Liver (tissue), 9 donors: Measurements from ENCODE around the gene SLC2A4RG. TPM values are rescaled to one million over a fixed set of nuclear protein-coding genes. Genes with fewer than 3 reads are reported as not detected.

ENCODE experiments used
- DNase-seq: peaks from one replicate; pipeline ENCODE4 v3.0.0-alpha.2; 2017; ENCODE audit warnings: low spot score
- H3K27ac ChIP-seq, 2 donors: one replicate each; pipeline ENCODE4 v1.7.0; 2013; ENCODE audit warnings: inconsistent platforms in 2 of 2, low read length in 2 of 2, control low read depth in 1 of 2, low read depth in 1 of 2, mild to moderate bottlenecking in 1 of 2
- H3K27me3 ChIP-seq, 4 donors: one replicate each; pipeline versions ENCODE4 v1.6.1 to v1.7.0; 2013; ENCODE audit warnings: low read length in 3 of 4, inconsistent platforms in 1 of 4, mild to moderate bottlenecking in 1 of 4, moderate library complexity in 1 of 4; ENCODE audit not compliant: control insufficient read depth in 4 of 4, insufficient read depth in 4 of 4
- H3K36me3 ChIP-seq, 4 donors: one replicate each; pipeline versions ENCODE4 v1.6.1 to v1.7.0; 2013; ENCODE audit warnings: low read length in 3 of 4, mild to moderate bottlenecking in 3 of 4, low read depth in 1 of 4, moderate library complexity in 1 of 4; ENCODE audit not compliant: control insufficient read depth in 4 of 4, insufficient read depth in 3 of 4
- H3K4me1 ChIP-seq, 4 donors: one replicate each; pipeline versions ENCODE4 v1.6.1 to v1.7.0; 2013; ENCODE audit warnings: low read length in 3 of 4, mild to moderate bottlenecking in 3 of 4, moderate library complexity in 1 of 4; ENCODE audit not compliant: control insufficient read depth in 4 of 4, insufficient read depth in 4 of 4
- H3K4me3 ChIP-seq, 3 donors: one replicate each; pipeline versions ENCODE4 v1.6.1 to v1.7.0; 2013; ENCODE audit warnings: low read length in 3 of 3, control low read depth in 1 of 3, low read depth in 1 of 3, mild to moderate bottlenecking in 1 of 3
- H3K9ac ChIP-seq, 2 donors: one replicate each; pipeline ENCODE4 v1.7.0; 2013; ENCODE audit warnings: low read length in 2 of 2, mild to moderate bottlenecking in 2 of 2, moderate library complexity in 2 of 2, control low read depth in 1 of 2, low read depth in 1 of 2
- H3K9me3 ChIP-seq, 4 donors: one replicate each; pipeline versions ENCODE4 v1.6.1 to v1.7.0; 2013; ENCODE audit warnings: low read length in 3 of 4; ENCODE audit not compliant: control insufficient read depth in 4 of 4
- ATF3 ChIP-seq: IDR thresholded peaks from 2 replicates; pipeline ENCODE4 v1.6.1; 2016; ENCODE audit warnings: antibody characterized with exemption
- CTCF ChIP-seq: fragments of 150-350 bp; IDR thresholded peaks from 2 replicates; pipeline ENCODE4 v1.5.1; 2017; ENCODE audit warnings: improper control_type of control experiment, low read depth, low read length; ENCODE audit not compliant: missing input control
- FOXA1 ChIP-seq: IDR thresholded peaks from 2 replicates; pipeline ENCODE4 v1.6.1; 2016; ENCODE audit warnings: antibody characterized with exemption
- FOXA2 ChIP-seq: IDR thresholded peaks from 2 replicates; pipeline ENCODE4 v1.6.1; 2016; ENCODE audit warnings: antibody characterized with exemption
- GABPA ChIP-seq, 2 donors: IDR thresholded peaks in 1 of 2; conservative IDR thresholded peaks in 1 of 2; 2 replicates each; pipeline ENCODE4 v1.6.1; 2016; ENCODE audit warnings: antibody characterized with exemption in 2 of 2, mild to moderate bottlenecking in 1 of 2, moderate library complexity in 1 of 2
- HNF4A ChIP-seq, 2 donors: conservative IDR thresholded peaks; 2 replicates each; pipeline ENCODE4 v1.6.1; 2016; ENCODE audit warnings: antibody characterized with exemption in 2 of 2, mild to moderate bottlenecking in 2 of 2
- HNF4G ChIP-seq: IDR thresholded peaks from 2 replicates; pipeline ENCODE4 v1.6.1; 2016; ENCODE audit warnings: antibody characterized with exemption
- JUND ChIP-seq, 2 donors: IDR thresholded peaks; 2 replicates each; pipeline ENCODE4 v1.6.1; 2016; ENCODE audit warnings: antibody characterized with exemption in 2 of 2
- MAX ChIP-seq: IDR thresholded peaks from 2 replicates; pipeline ENCODE4 v1.6.1; 2016; ENCODE audit warnings: antibody characterized with exemption
- NR2F2 ChIP-seq: IDR thresholded peaks from 2 replicates; pipeline ENCODE4 v1.6.1; 2016; ENCODE audit warnings: antibody characterized with exemption
- RAD21 ChIP-seq, 2 donors: IDR thresholded peaks; 2 replicates each; pipeline ENCODE4 v1.6.1; 2016; ENCODE audit warnings: antibody characterized with exemption in 2 of 2, mild to moderate bottlenecking in 2 of 2
- REST ChIP-seq: IDR thresholded peaks from 2 replicates; pipeline ENCODE4 v1.6.1; 2016; ENCODE audit warnings: antibody characterized with exemption, mild to moderate bottlenecking
- RXRA ChIP-seq, 2 donors: IDR thresholded peaks; 2 replicates each; pipeline ENCODE4 v1.6.1; 2017 to 2018; ENCODE audit warnings: antibody characterized with exemption in 2 of 2, mild to moderate bottlenecking in 1 of 2
- SP1 ChIP-seq: IDR thresholded peaks from 2 replicates; pipeline ENCODE4 v1.6.1; 2018; ENCODE audit warnings: antibody characterized with exemption, mild to moderate bottlenecking
- TAF1 ChIP-seq: conservative IDR thresholded peaks from 2 replicates; pipeline ENCODE4 v1.6.1; 2016; ENCODE audit warnings: antibody characterized with exemption, mild to moderate bottlenecking
- ZBTB33 ChIP-seq: IDR thresholded peaks from 2 replicates; pipeline ENCODE4 v1.6.1; 2016; ENCODE audit warnings: antibody characterized with exemption
- WGBS: extraction: QIAGEN DNeasy Blood & Tissue Kit; methylation state at CpG from one replicate; pipeline ENCODE4 v1.1.7; 2013; 5-methylcytosine and 5-hydroxymethylcytosine counted together
- polyA plus RNA-seq, 2 donors: library from polyadenylated mRNA; stranded (reverse) in 1 of 2; unstranded in 1 of 2; fragments of 200-250 nt in 1 of 2; fragments of >200 nt in 1 of 2; fragmentation: Nextera tagmentation in 1 of 2; extraction: Ambion mirVana in 1 of 2; gene quantifications; one replicate each; pipeline versions ENCODE4 v1.2.1 to v1.2.3, GENCODE V29; 2013 to 2015
- total RNA-seq, 2 donors: library from RNA; depleted of rRNA; stranded (reverse); fragments of >200 nt; gene quantifications; one replicate each; pipeline ENCODE4 v1.2.3, GENCODE V29; 2014
- donor health status: healthy.
- donor health status: healthy.
- donor health status: healthy.
- donor health status: healthy.
- donor health status: healthy.

Gene SLC2A4RG
- total and polyA plus RNA-seq, 4 donors = 22.2 to 39.7 (median 29.4) TPM

GRCh38 chr20:63744574-63745423, 5.2 kb downstream of the SLC2A4RG start:
- 56% methylated on average over 25 of the region's 25 CpGs for WGBS
- TF ChIP-seq HNF4A (conservative IDR thresholded peaks at IDR 0.05) (peak in 1 of 2 donors; percentile 6), HNF4G (no peak)
- Histone ChIP-seq H3K9me3 (no peaks in the 10 kb centered on the region), H3K27me3 (no peaks in the 10 kb centered on the region), H3K4me3 (no peak overlapping the region), H3K9ac (no peak overlapping the region), H3K36me3 (no peaks in the 10 kb centered on the region), H3K27ac (no peak overlapping the region), H3K4me1 (peaks cover 8 to 38% (median 32%) of the 10 kb centered on the region in 4 donors)
- no peak for DNase-seq

- Histone ChIP-seq H3K4me1 (peaks cover 8 to 37% (median 31%) of the 10 kb centered on the region in 4 donors), H3K9me3 (no peaks in the 10 kb centered on the region), H3K9ac (no peak overlapping the region), H3K27me3 (no peaks in the 10 kb centered on the region), H3K27ac (no peak overlapping the region), H3K36me3 (no peaks in the 10 kb centered on the region), H3K4me3 (no peak overlapping the region)
- TF ChIP-seq GABPA (IDR thresholded peaks at IDR 0.05 in 1 of 2, conservative IDR thresholded peaks at IDR 0.05 in 1 of 2) (no peak), MAX (no peak), CTCF (no peak), RXRA (IDR thresholded peaks at IDR 0.05) (no peak), NR2F2 (no peak), ZBTB33 (no peak), TAF1 (no peak), ATF3 (no peak), FOXA2 (no peak), HNF4A (conservative IDR thresholded peaks at IDR 0.05) (no peak), SP1 (no peak), JUND (IDR thresholded peaks at IDR 0.05) (no peak), REST (no peak), RAD21 (IDR thresholded peaks at IDR 0.05) (no peak), FOXA1 (no peak)
- DNase-seq = no peak
- 85% methylated on average over 15 of the region's 15 CpGs for whole genome bisulfite sequencing
Observed at GRCh38 chr20:63745424-63745805, 5.8 kb downstream of the SLC2A4RG start.
